EL (cell line): Measurements from ENCODE around the gene IGF2BP2.
A peak's percentile ranks its signal among the peaks of the same experiment; 100 is the strongest.
"Not testable (repeated sequence)": the region's sequence is repeated elsewhere in the genome, so short reads cannot be mapped to it uniquely, and the experiment has no call there.

Source experiments
- DNase-seq: peaks from one replicate; pipeline ENCODE4 v3.0.0-alpha.2; 2016

Gene IGF2BP2

DNA sequence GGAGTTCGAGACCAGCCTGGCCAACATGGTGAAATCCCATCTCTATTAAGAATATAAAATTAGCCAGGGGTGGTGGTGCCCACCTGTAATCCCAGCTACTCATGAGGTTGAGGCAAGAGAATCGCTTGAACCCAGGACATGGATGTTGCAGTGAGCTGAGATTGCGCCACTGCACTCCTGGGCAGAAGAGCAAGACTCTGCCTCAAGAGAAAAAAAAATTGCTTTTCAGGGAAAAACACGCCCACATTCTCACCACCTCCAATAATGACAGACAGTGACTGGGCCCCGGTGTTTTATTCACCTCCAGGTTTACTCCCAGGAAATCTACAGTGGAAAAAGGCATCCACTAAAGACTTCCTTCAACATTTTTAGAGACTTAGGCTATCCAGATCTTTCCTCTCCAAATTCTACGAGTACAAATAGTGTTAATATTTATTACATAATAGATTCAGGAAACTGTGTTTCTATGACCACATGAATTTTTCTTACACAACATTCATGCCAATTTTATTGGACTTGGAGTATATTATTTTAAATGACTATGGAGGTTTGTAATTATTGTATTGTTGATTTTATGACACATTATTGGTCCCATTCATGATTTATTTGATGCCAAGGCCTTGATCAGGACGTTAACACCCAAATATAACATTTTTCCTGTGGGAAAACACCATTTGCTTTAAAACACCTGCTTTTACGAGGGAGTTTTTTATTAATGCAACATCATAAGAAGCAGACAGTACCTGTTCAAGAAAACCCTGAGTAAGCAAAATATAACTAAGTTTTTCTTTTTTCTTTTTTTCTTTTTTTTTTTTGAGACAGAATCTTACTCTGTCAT lies 26.6 kb downstream of the IGF2BP2 start:
- no peak for DNase-seq

DNA sequence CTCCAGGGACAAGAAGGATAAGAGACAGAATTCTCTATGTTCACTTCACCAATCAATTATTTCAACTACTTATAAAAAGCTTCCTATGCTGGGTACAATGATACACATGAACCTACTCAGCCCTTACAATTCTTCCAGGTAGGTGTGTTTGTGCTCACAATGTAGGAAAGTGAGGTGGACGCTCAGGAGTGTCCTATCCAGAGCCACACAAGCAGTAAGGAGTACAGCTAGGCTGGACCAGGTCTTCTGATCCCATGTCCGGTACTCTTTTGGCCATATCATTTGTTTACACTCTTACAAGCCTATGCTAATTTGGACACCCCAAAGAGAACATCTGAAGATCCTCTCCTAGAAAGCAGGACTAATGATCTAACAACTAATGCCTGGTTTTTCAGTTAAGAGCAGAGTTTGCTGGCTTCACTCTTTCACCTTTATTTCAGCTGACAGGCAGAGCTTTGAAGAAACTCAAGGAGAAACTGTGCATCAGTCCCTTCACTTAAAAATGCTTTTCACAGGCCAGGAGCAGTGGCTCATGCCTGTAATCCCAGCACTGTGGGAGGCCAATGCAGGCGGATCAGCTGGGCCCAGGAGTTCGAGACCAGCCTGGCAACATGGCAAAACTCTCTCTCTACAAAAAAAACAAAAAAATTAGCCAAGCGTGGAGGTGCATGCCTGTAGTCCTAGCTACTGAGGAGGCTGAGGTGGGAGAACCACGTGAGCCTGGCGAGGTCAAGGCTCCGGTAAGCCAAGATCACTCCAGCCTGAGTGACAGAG lies 27.5 kb downstream of the IGF2BP2 start:
- no peak for DNase-seq

DNA sequence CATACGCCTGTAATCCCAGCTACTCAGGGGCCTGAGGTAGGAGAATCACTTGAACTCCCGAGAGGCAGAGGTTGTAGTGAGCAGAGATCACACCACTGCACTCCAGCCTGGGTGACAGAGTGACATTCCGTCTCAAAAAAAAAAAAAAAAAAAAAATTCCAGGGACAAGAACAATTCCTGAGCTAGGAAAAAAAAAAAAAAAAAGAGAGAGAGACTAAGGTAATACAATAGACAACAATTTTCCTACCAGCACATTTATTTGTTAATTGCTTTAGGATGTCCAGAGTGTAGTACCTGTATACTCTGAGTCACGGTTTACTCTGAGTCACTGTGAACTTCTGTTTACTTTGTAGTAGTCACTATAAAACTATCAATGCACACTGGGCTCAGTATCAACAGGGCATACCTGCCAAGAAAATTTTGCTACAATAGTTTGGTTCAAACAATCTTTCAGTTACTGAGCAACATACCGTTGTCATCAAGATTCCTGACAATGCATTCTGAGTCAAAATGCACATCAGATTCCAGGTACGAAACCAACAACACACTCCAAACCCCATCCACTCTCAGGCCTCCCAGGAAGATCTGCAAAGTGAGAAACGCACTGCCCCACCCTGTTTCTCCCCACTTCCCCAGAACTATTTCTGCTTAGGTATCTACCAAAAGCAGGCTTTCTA lies 28.3 kb downstream of the IGF2BP2 start:
- DNase-seq, result peak; percentile 63

DNA sequence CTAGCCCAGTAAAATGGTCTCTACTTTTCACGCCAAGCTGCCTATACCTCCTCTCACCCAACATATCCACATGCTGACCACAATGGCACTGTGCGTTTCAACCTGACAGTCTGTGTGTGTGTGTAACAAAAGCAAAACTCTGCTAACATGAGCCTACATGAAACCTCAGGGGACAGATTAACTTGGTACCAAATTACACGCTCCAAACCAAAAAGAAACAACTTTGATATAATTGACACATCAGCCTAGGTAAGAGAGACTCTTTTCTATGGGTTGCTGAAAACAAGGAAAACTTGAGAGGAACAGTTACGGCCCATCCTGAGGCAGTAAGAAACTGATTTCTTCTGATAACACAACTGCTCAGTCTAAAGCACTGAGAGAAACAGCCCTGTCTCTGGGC lies 31.5 kb downstream of the IGF2BP2 start:
- no peak for DNase-seq

DNA sequence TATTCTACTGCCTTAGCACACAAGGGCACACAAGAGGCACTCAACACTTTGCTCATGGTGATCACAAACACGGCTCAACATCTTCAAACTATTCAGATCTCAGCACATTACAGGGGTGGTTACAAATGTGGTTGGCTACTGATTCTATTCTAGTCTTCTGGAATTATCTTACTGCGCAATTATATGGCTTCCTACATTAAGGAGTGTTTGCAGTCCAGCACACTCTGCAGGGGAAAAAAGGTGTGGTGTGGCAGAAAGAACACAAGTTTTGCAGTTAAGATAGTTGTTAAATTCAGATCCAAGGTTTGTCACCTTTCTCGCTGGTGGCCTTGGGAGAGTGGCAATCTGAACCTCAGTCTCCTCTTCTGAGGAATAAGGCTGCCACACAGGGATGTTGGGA lies 31.9 kb downstream of the IGF2BP2 start:
- no peak for DNase-seq

DNA sequence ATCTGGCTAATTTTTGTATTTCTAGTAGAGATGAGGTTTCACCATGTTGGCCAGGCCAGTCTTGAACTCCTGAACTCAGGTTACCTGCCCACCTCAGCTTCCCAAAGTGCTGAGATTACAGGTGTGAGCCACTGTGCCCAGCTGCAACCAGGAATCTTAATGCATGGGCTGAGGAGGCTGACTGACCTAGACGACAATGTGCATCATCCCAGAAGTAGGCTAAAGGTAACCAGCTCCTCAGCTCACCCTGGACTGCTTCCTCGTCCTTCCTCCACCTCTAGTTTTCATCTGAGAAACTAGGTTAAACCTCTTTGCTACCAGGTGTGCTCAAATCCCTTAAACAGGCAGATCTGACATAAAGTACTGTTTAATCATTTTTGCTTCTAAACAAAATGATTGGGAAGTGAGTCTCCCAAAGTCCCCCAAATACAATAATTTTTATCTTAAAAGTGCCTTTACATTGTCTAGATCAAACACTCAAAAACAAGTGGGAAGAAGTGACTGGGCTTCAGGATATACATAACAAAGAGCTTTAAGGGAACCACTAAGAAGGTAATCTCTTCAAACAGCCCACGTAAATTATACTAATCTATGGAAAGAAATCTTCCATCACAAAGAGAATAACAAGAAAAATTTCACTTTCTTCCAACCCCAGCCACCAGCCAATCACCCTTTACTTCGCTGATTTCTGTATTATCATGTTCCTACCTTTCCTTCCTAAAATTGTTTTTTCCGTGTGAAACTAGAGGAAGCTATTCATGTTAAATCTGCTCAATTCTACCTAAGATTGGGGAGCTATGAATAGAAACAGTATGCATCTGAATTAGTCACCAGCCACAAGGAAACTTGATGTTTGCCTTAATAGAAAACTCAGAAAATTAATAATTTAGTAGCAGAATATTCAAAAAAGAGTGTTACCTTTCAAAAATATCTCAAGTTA lies 34.7 kb downstream of the IGF2BP2 start:
- DNase-seq, result no peak

DNA sequence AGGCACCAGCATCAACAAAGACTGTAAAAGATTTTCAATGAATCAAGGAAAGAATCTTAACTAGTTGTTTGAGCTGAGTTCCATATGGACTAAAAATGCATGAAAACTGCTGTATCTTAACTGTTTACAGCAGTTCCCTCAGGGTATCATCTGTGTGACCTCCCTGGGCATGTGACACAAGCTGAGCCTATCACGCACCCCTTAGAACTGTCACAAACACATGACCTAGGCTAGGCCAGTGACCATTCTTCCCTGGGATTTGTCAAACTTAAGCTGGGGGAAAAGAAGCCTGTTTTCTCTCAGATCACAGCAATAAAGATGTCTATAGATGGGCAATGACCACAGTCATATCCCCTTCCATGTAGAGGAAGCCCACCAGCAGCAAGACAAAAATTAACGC lies 35.7 kb downstream of the IGF2BP2 start:
- DNase-seq, result no peak

DNA sequence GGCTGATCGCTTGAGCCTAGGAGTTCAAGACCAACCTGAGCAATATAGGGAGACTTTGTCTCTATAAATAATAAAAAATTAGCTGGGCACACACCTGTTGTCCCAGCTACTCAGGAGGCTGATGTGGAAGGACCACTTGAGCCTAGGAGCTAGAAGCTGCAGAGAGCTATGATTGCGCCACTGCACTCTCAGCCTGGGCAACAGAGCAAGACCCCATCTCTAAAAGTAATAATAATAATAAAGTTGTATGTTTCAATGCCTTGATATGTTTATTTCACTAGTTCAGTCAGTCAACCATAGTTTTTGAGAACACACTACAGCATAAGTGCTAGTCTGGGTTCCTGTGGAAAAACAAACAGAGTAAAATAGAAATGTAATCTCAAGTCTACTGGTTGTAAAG lies 36.5 kb downstream of the IGF2BP2 start:
- DNase-seq, result no peak

DNA sequence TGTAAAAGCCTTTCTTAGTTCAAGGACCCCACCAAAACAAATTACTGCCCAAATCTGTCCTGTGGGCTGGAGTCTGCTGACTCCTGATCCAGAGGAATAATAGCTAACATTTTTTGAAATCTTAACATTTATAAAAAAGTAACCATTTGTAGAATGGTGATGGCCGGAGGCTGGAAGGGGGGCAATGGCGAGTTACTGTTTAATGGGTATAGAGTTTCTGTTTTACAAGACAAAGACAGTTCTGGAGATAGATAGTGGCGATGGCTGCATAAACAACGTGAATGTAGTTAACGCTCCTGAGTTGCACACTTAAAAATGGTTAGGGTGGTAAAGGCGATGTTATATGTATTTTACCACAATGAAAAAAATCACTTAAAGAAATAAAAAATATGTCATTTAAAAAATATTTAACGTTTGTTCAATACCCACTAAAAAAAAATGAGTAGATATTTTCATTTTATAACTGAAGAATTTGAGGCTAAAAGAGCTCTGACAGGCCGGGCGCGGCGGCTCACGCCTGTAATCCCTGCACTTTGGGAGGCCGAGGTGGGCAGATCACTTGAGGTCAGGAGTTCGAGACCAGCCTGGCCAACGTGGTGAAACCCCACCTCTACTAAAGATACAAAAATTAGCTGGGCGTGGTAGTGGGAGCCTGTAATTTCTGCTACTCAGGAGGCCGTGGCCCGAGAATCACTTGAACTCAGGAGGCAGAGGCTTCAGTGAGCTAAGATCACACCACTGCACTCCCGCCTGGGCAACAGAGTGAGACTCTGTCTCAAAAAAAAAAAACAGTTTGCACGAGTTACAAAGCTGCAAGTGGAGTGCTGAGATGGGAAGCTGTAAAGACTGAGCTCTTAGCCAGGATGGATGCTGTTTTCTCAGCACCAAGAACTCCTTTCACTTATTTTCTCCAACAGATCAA lies 37.6 kb downstream of the IGF2BP2 start:
- no peak for DNase-seq

DNA sequence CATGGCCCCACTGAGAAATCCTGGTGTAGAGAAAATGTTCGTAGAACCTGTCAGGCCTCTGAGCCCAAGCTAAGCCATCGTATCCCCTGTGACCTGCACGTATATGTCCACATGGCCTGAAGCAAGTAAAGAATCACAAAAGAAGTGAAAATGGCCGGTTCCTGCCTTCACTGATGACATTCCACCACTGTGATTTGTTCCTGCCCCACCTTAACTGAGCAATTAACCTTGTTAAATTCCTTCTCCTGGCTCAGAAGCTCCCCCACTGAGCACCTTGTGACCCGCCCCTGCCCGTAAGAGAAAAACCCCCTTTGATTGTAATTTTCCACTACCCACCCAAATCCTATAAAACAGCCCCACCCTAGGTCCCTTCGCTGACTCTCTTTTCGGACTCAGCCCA lies 38.6 kb downstream of the IGF2BP2 start:
- not testable (repeated sequence) for DNase-seq

DNA sequence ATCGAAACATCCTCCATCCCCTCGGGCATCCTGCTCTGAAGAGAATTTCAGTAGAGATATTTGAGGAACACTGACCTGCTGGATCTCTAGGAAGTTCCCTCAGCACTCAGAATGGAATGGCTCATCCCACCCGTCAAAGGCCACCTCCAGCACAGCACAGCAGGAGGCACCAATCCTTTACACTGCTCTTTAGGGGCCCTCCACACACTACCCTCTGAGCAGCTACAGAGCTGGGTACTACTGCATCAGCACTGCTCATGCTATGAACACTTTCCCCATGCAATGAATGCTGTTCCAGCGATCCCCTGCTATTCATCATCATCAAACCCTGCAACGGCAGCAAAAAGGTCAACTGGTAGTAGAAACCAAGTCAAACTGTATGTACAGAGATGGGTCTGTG lies 40.5 kb downstream of the IGF2BP2 start:
- no peak for DNase-seq

DNA sequence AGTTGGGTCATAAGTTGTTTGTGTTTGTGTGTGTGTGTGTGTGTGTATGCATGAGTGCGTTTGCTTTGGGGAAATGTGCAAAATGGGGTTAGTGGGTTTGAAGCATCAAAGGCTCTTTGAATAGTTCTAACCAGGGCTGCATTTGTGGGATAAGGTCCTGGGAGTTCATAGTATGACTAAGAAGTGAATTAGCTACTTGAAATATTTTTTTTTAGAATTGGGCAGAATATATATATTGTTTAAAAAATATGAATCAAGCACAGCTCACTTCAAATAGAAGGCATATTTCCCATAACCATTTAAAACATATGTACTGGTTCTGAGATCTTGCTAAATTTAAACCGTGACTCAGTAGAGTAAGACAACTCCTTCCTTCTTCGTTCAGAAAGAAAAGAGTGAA lies 43.1 kb downstream of the IGF2BP2 start:
- DNase-seq, result peak; percentile 77

DNA sequence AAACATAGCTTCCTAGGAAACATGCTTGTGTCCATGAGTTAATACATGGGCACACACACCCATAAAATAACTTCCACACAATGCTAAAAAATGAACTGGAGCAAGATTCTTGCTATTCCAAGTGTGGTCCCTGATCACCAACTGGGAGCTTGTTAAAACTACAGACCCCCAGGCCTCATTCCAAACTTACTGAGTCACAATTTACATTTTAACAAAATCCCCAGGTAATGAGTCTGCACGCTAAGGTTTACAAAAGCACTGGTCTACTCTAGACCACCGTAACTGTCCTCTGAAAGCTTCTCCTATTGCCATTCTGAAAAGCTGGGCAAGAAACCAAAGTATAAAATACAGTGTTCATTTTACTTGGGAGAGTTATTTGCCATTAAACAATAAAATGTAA lies 45.4 kb downstream of the IGF2BP2 start:
- peak; percentile 30 for DNase-seq

DNA sequence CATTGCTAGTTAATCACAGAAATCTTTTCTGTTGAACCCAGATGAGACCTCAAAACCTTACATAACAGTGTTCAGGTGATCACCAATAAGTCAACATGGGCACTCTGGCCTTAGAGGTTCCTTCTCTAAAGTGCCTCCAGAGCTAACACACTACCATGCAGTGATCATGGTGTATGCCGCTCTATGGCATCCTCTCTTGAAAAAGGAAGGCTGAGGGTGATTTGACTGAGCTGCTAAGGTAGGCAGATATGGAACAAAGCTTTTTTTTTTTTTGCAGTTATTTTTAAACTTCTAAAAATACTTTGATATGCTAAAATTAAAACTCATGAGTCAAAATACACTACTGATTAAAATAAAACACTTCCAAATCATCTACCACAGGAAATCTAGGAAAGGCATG lies 46.0 kb downstream of the IGF2BP2 start:
- DNase-seq, result no peak

DNA sequence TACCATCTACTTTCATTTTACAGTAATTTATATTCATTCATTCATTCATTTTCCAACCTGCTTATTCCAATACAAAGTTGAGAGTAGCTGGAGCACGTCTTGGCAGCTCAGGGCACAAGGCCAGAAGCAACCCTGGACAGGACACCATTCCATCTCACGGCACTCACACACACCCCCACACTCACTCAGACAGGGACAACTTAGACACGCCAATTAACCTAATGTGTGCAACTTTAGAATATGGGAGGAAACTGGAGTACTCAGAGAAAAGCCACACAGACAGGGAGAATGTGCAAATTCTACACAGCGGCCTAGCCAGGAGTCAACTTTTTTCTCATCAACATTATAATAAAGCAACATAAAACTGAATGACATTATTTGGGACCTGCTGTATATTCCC lies 46.7 kb downstream of the IGF2BP2 start:
- no peak for DNase-seq

DNA sequence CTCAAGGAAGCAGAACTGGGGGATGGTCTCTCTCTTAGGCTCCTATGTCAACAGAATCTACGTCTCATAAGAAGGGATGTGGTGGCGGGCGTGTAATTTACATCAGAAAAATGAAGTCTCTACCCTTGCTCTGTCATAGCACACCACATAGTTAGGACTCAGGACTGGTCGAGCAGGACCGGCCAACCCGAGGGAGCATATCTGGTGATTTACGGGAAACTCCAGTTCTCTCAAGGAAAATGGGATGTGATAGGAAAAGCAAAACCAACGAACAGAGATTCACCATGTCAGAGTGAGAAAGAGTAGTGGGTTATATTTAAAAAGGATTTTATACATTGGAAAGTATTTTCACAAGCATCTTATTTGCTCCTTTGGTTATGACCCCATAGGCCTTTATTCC lies 54.7 kb downstream of the IGF2BP2 start:
- DNase-seq, result no peak

DNA sequence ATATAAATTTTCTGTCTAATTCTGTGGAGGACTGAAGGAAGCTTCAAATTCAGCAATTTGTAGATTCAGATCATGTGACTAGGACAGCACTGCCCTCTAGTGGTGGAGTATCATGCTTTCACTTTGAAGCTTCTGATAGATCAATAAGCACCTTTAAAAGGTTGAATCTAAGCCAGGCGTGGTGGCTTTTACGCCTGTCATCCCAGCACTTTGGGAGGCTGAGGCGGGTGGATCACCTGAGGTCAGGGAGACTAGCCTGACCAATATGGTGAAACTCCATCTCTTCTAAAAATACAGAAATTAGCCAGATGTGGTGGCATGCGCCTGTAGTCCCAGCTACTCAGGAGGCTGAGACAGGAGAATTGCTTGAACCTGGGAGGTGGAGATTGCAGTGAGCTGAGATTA lies 56.3 kb downstream of the IGF2BP2 start:
- DNase-seq, result peak; percentile 68

DNA sequence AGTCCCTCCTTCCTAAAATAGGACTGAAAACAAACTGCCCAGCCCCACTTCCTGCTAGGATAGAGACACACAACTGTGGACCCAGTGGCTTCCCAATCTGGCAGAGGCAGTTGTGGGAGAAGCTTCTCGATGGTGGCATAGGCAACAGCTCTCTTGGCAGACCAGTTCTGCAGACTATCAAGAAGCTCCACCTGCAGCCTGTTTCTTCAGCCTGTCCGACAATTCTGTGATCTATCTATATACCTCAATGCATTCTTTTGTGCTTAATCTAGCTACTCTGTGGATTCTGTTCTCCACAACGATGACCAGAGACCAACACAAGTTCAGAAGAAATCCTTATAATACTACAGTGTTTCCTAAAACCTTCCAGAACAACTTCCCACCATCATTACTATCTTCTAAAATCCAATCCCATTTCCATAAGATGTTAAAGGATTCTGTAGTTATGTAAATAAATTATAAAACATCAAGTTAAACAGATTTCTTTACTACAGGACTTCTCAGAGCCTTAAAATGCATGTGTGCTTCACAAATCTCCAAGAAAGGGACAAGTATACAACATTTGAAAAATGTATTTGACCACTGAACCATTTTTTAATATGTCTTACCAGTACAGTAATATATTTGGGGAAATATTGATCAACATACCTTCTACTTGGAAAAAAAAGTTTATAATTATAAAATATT lies 57.7 kb downstream of the IGF2BP2 start:
- DNase-seq, result no peak

DNA sequence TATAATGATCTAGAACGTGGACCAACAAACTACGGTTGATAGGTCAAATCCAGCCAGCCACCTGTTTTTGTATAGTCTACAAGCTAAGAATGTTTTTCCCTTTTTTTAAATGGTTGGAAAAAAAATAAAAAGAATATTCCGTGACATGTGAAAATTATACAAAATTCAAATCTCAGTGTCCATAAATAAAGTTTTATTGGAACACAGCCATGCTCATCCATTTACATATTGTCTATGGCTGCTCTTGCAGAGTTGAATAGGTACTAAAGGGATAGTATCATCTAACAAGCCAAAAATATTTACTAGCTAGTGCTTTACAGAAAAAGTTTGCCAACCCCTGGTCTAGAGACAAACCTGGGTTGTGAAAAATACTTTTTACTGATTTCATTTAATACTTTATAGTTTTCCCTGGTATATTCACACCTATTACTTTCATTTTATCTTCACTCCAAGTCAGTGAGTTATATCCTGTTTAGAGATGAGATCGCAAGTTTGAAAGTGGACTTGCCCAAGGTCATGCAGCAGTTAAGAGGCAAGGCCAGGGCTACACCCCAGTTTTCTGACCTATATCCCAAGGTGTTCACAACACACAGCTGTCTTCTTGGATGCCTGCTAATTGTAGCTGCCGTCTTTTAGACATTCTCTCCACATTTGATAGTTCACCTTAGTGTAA lies 58.4 kb downstream of the IGF2BP2 start:
- no peak for DNase-seq

DNA sequence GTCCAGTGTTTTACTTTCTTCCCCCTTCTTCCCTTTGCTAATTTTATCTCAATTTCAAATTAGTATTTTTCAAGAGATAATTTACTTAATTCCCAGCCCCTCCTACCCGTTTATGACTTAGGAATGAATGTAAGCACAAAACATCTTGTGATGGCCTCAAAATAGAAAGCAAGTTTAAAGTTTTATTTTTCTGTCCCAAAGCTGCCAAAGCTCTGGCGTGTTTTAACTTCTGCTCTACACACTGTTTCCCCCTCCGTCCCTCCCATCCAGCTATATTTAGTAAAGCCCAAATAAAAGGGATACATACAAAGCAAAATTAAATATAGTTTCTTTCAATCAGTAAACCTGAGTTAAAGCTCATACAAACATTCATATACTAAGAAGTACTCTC lies 59.9 kb downstream of the IGF2BP2 start:
- DNase-seq, result no peak
